ENCODE data around the gene TNFAIP2.

DNA sequence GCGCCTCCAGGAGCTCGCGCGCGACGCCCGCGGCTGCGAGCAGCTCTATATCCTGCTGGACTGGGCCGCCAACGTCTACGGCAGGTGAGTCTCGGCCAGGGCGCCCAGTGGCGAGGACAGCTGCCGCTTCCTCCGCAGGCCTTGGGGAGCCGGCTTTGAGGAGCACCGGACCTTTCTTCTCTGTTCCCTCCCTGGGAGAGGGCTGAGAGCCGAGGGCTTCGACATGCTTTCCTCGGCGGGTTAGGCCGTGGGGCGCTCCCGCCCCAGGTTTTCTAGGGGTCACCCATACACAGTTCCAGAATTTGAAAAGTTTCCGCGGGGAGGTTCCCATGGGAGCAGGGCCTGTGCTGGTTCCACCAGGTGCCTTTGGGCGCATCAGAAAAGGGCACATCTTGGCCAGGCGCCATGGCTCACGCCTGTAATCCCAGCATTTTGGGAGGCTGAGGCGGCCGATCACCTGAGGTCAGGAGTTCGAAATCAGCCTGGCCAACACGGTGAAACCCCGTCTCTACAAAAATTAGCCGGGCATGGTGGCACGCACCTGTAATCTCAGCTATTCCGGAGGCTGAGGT lies 20.5 kb upstream of the TNFAIP2 start:
- no peak for TF ChIP-seq ZKSCAN1 (IDR thresholded peaks at IDR 0.05; ENCODE audit: low read depth, low read length)
- no peak for TF ChIP-seq ZFP30 (CRISPR knock-in tag; IDR thresholded peaks at IDR 0.05; ENCODE audit: borderline replicate concordance)

All from K562 (cell line).